Measurements from ENCODE around the gene TGFBR2. TPM values are rescaled to one million over a fixed set of nuclear protein-coding genes. Genes with fewer than 3 reads are reported as not detected.

TGFBR2 gene
- total RNA-seq, 4 donors from 2014 or later: 95.3 to 255 (median 211) TPM

- no peaks in the 10 kb centered on the region for H3K36me3 ChIP-seq
- H3K4me1 ChIP-seq: peaks cover 12 to 26% of the 10 kb centered on the region in 2 donors
Measured at GRCh38 chr3:30661098-30661873, 54.9 kb downstream of the TGFBR2 start.

GRCh38 chr3:30662836-30663235, 56.4 kb downstream of the TGFBR2 start:
- H3K27ac ChIP-seq: peak overlapping the region in 1 of 2 donors; percentile 41
- H3K27me3 ChIP-seq: no peaks in the 10 kb centered on the region
- H3K9me3 ChIP-seq: no peaks in the 10 kb centered on the region
- intact Hi-C loops (cut with DNase I; ENCODE audit: low total_unique reads): no loop called here
- no peak overlapping the region for H3K4me3 ChIP-seq
- H3K36me3 ChIP-seq: no peaks in the 10 kb centered on the region
- TF ChIP-seq CTCF (IDR thresholded peaks at IDR 0.05): no peak
- TF ChIP-seq POLR2A (IDR thresholded peaks at IDR 0.05): no peak
- H3K4me1 ChIP-seq: peaks cover 12 to 19% of the 10 kb centered on the region in 2 donors
- DNase-seq: no peak

More at GRCh38 chr3:30661098-30661873, 54.9 kb downstream of the TGFBR2 start:
- H3K9me3 ChIP-seq: no peaks in the 10 kb centered on the region
- TF ChIP-seq POLR2A (IDR thresholded peaks at IDR 0.05) (no peak), CTCF (IDR thresholded peaks at IDR 0.05) (no peak)
- peak overlapping the region; percentile 5 to 41 for H3K27ac ChIP-seq
- no peak for DNase-seq
- H3K27me3 ChIP-seq: no peaks in the 10 kb centered on the region
- no peak overlapping the region for H3K4me3 ChIP-seq
- intact Hi-C loops (cut with DNase I; ENCODE audit: low total_unique reads): no loop called here

- intact Hi-C loops (cut with DNase I; ENCODE audit: low total_unique reads): no loop called here
- Histone ChIP-seq H3K9me3 (no peaks in the 10 kb centered on the region), H3K36me3 (no peaks in the 10 kb centered on the region), H3K4me3 (no peak overlapping the region), H3K4me1 (peaks cover 9 to 19% of the 10 kb centered on the region in 2 donors), H3K27ac (peak overlapping the region in 1 of 2 donors; percentile 41), H3K27me3 (no peaks in the 10 kb centered on the region)
- no peak for DNase-seq
- TF ChIP-seq POLR2A (IDR thresholded peaks at IDR 0.05) (no peak), CTCF (IDR thresholded peaks at IDR 0.05) (no peak)
Measured at GRCh38 chr3:30663533-30664241, 57.3 kb downstream of the TGFBR2 start.

- H3K4me1 ChIP-seq: peaks cover 4 to 19% of the 10 kb centered on the region in 2 donors
- TF ChIP-seq CTCF (IDR thresholded peaks at IDR 0.05) (no peak), POLR2A (IDR thresholded peaks at IDR 0.05) (no peak)
- no peaks in the 10 kb centered on the region for H3K9me3 ChIP-seq
- intact Hi-C loops (cut with DNase I; ENCODE audit: low total_unique reads): no loop called here
- no peak for DNase-seq
- no peak overlapping the region for H3K4me3 ChIP-seq
- no peaks in the 10 kb centered on the region for H3K27me3 ChIP-seq
- H3K27ac ChIP-seq: peak overlapping the region in 1 of 2 donors; percentile 31
- no peaks in the 10 kb centered on the region for H3K36me3 ChIP-seq
Measured at GRCh38 chr3:30664459-30664858, 58.1 kb downstream of the TGFBR2 start.

GRCh38 chr3:30664884-30665283, 58.5 kb downstream of the TGFBR2 start:
- Histone ChIP-seq H3K27me3 (no peaks in the 10 kb centered on the region), H3K4me3 (no peak overlapping the region), H3K27ac (peak overlapping the region in 1 of 2 donors; percentile 31), H3K4me1 (peaks cover 0 to 19% of the 10 kb centered on the region in 2 donors), H3K9me3 (no peaks in the 10 kb centered on the region), H3K36me3 (no peaks in the 10 kb centered on the region)
- TF ChIP-seq POLR2A (IDR thresholded peaks at IDR 0.05): no peak
- no peak for TF ChIP-seq CTCF (IDR thresholded peaks at IDR 0.05)
- intact Hi-C loops (cut with DNase I; ENCODE audit: low total_unique reads): no loop called here
- no peak for DNase-seq

All from uterus (tissue), 4 donors.